CD14-positive monocyte (primary cell): ENCODE measurements around the gene CCDC15. TPM values are rescaled to one million over a fixed set of nuclear protein-coding genes. Genes with fewer than 3 reads are reported as not detected.
"Not testable (repeated sequence)": the region's sequence is repeated elsewhere in the genome, so short reads cannot be mapped to it uniquely, and the experiment has no call there.

Experiments
- DNase-seq, 3 donors: peaks; one replicate each; pipeline ENCODE4 v3.0.0-alpha.2; 2011 to 2022
- H2AFZ ChIP-seq: 2 replicates; pipeline ENCODE4 v1.6.0; 2012; ENCODE audit warnings: mild to moderate bottlenecking, low read depth, low read length, inconsistent platforms; ENCODE audit not compliant: insufficient read depth, poor library complexity, severe bottlenecking
- H3K27ac ChIP-seq, 2 donors: 1 replicate in 1 of 2; 2 replicates in 1 of 2; pipeline ENCODE4 v1.5.1; 2012 to 2013; ENCODE audit warnings: low read length in 2 of 2, control low read depth in 1 of 2, inconsistent platforms in 1 of 2, low read depth in 1 of 2, mild to moderate bottlenecking in 1 of 2
- H3K27me3 ChIP-seq, 2 donors: one replicate each; pipeline versions ENCODE4 v1.6.0 to v1.6.1; 2011 to 2013; ENCODE audit warnings: low read length in 2 of 2; ENCODE audit not compliant: control insufficient read depth in 2 of 2, insufficient read depth in 2 of 2
- H3K36me3 ChIP-seq, 2 donors: replicated peaks in 1 of 2; 1 replicate in 1 of 2; 2 replicates in 1 of 2; pipeline versions ENCODE4 v1.5.1 to v1.6.1; 2012 to 2013; ENCODE audit warnings: low read length in 2 of 2, control low read depth in 1 of 2, inconsistent platforms in 1 of 2, mild to moderate bottlenecking in 1 of 2; ENCODE audit not compliant: insufficient read depth in 2 of 2, control insufficient read depth in 1 of 2
- H3K4me1 ChIP-seq, 2 donors: 1 replicate in 1 of 2; 2 replicates in 1 of 2; pipeline versions ENCODE4 v1.5.1 to v1.6.1; 2012 to 2013; ENCODE audit warnings: low read length in 2 of 2, control low read depth in 1 of 2, inconsistent platforms in 1 of 2, mild to moderate bottlenecking in 1 of 2, moderate library complexity in 1 of 2; ENCODE audit not compliant: insufficient read depth in 2 of 2, control insufficient read depth in 1 of 2
- H3K4me2 ChIP-seq: replicated peaks from 2 replicates; pipeline ENCODE3; 2012; ENCODE audit warnings: low read length, moderate library complexity, mild to moderate bottlenecking; ENCODE audit not compliant: poor library complexity, severe bottlenecking; ENCODE audit errors: extremely low read depth
- H3K4me3 ChIP-seq, 3 experiments: fragments of 200-600 bp in 1 of 3; sonication (generic) in 1 of 3; replicated peaks in 1 of 3; 1 replicate in 2 of 3; 2 replicates in 1 of 3; pipeline ENCODE4 v1.5.1; 2011 to 2013; ENCODE audit warnings: low read length in 3 of 3, mild to moderate bottlenecking in 3 of 3, control low read depth in 2 of 3, low read depth in 2 of 3, inconsistent platforms in 1 of 3, moderate library complexity in 1 of 3
- H3K79me2 ChIP-seq: 2 replicates; pipeline ENCODE4 v1.6.0; 2012; ENCODE audit warnings: mild to moderate bottlenecking, control low read depth, inconsistent platforms, low read length, moderate library complexity; ENCODE audit not compliant: insufficient read depth
- H3K9ac ChIP-seq: 2 replicates; pipeline ENCODE4 v1.6.0; 2017; ENCODE audit warnings: low read length, mild to moderate bottlenecking; ENCODE audit not compliant: insufficient read depth, poor library complexity, severe bottlenecking
- H3K9me3 ChIP-seq, 2 donors: replicated peaks in 1 of 2; 1 replicate in 1 of 2; 2 replicates in 1 of 2; pipeline versions ENCODE4 v1.5.1 to v1.6.1; 2012 to 2013; ENCODE audit warnings: low read length in 2 of 2, control low read depth in 1 of 2; ENCODE audit not compliant: control insufficient read depth in 1 of 2, insufficient read depth in 1 of 2
- H4K20me1 ChIP-seq: 2 replicates; pipeline ENCODE4 v1.6.0; 2012; ENCODE audit warnings: mild to moderate bottlenecking, low read length, control low read depth, moderate library complexity; ENCODE audit not compliant: insufficient read depth
- H3K27ac Mint-ChIP-seq, 7 donors: one replicate each; pipeline ENCODE4 v1.8.0; 2020; ENCODE audit warnings: mild to moderate bottlenecking in 7 of 7, mixed read lengths in 7 of 7, moderate library complexity in 6 of 7, inconsistent platforms in 2 of 7
- H3K27me3 Mint-ChIP-seq, 3 donors: one replicate each; pipeline ENCODE4 v1.8.0; 2021 to 2022; ENCODE audit warnings: low read depth in 3 of 3, mild to moderate bottlenecking in 3 of 3, mixed read lengths in 3 of 3, moderate library complexity in 3 of 3, inconsistent platforms in 1 of 3
- H3K36me3 Mint-ChIP-seq, 2 donors: one replicate each; pipeline ENCODE4 v1.8.0; 2020; ENCODE audit warnings: mixed read lengths in 2 of 2, inconsistent platforms in 1 of 2, mild to moderate bottlenecking in 1 of 2
- H3K4me1 Mint-ChIP-seq: one replicate; pipeline ENCODE4 v1.8.0; 2020; ENCODE audit warnings: mild to moderate bottlenecking, mixed read lengths
- H3K4me3 Mint-ChIP-seq, 2 donors: one replicate each; pipeline ENCODE4 v1.8.0; 2020; ENCODE audit warnings: mild to moderate bottlenecking in 2 of 2, mixed read lengths in 2 of 2, moderate library complexity in 1 of 2
- H3K9me3 Mint-ChIP-seq, 7 donors: one replicate each; pipeline ENCODE4 v1.8.0; 2020 to 2022; ENCODE audit warnings: mixed read lengths in 7 of 7, mild to moderate bottlenecking in 6 of 7, moderate library complexity in 6 of 7, inconsistent platforms in 2 of 7
- CTCF ChIP-seq: fragments of 200-600 bp; IDR thresholded peaks from one replicate; pipeline ENCODE4 v1.8.0; 2022; ENCODE audit warnings: antibody characterized with exemption, mild to moderate bottlenecking
- WGBS: methylation state at CpG from one replicate; pipeline ENCODE4 v1.1.5; 2013; ENCODE audit warnings: missing lambda C conversion rate; ENCODE audit not compliant: insufficient coverage; 5-methylcytosine and 5-hydroxymethylcytosine counted together
- intact Hi-C, 2 donors: fragments of 100-400 bp; cut with micrococcal nuclease; formaldehyde crosslinking; loops; one replicate each; pipeline versions ENCODE4 v1.15.0 to v1.15.1; 2023
- polyA plus RNA-seq, 3 donors: library from polyadenylated mRNA; depleted of rRNA in 1 of 3; unstranded in 2 of 3; stranded (reverse) in 1 of 3; fragments of 300-500 nt in 2 of 3; fragments of >200 nt in 1 of 3; fragmentation: Illumina TruSeq in 2 of 3; gene quantifications; 1 replicate in 2 of 3; 2 replicates in 1 of 3; pipeline ENCODE4 v1.2.3, GENCODE V29; 2012 to 2021

CCDC15 gene
- polyA plus RNA-seq, 3 donors, result 0.24 to 0.32 (median 0.28) TPM

- H3K4me3 Mint-ChIP-seq, result no peak overlapping the region
- no CpG with 5 or more reads among the region's 2 CpGs for WGBS
- DNase-seq, result no peak
- Histone ChIP-seq H2AFZ (no peak overlapping the region), H3K36me3 (no peaks in the 10 kb centered on the region), H3K9ac (no peak overlapping the region), H4K20me1 (no peaks in the 10 kb centered on the region), H3K4me1 (no peaks in the 10 kb centered on the region), H3K79me2 (no peaks in the 10 kb centered on the region), H3K27ac (no peak overlapping the region), H3K4me2 (no peak overlapping the region), H3K4me3 (no peak overlapping the region), H3K27me3 (no peaks in the 10 kb centered on the region), H3K9me3 (no peaks in the 10 kb centered on the region)
- peaks cover 13 to 18% of the 10 kb centered on the region in 2 donors for H3K36me3 Mint-ChIP-seq
- peaks cover 0 to 11% (median 6%) of the 10 kb centered on the region in 7 donors for H3K9me3 Mint-ChIP-seq
- no peak overlapping the region for H3K27ac Mint-ChIP-seq
- H3K4me1 Mint-ChIP-seq, result peaks cover 1% of the 10 kb centered on the region
- intact Hi-C loops, result no loop called here
- TF ChIP-seq CTCF, result no peak
- H3K27me3 Mint-ChIP-seq, result no peaks in the 10 kb centered on the region
Measured at GRCh38 chr11:125025968-125026367, 72.0 kb downstream of the CCDC15 start.

- H3K27me3 Mint-ChIP-seq, H3K27me3 ChIP-seq, intact Hi-C loops, H3K9ac ChIP-seq, H3K4me2 ChIP-seq, H3K4me1 Mint-ChIP-seq, DNase-seq, H3K79me2 ChIP-seq, H4K20me1 ChIP-seq, H2AFZ ChIP-seq, H3K4me3 ChIP-seq, H3K27ac ChIP-seq, H3K27ac Mint-ChIP-seq, H3K4me1 ChIP-seq, H3K4me3 Mint-ChIP-seq, H3K36me3 ChIP-seq: not testable (repeated sequence)
- Mint-ChIP-seq H3K36me3 (peaks cover 19 to 42% of the 10 kb centered on the region in 2 donors), H3K9me3 (peaks cover 12 to 30% (median 18%) of the 10 kb centered on the region in 7 donors)
- H3K9me3 ChIP-seq, result peaks cover 10 to 11% of the 10 kb centered on the region in 2 donors
- WGBS, result no CpG with 5 or more reads among the region's 1 CpG
Measured at GRCh38 chr11:125029431-125029830, 75.4 kb downstream of the CCDC15 start.
